AG20443 (cell line): Measurements from ENCODE around the gene RBP7.
"Not testable (repeated sequence)": the region's sequence is repeated elsewhere in the genome, so short reads cannot be mapped to it uniquely, and the experiment has no call there.

Experiments used
- DNase-seq: peaks from one replicate; pipeline ENCODE4 v3.0.0; 2012; ENCODE audit warnings: low spot score, mixed read lengths

RBP7 gene

GRCh38 chr1:9996624-9997582 lies at the start of gene RBP7:
RBP7 (plus strand) TSS chr1:9997228; CDS start chr1:9997259, 31 bp downstream.
- peak; percentile 53 for DNase-seq

GRCh38 chr1:9957726-9958125 lies 39.3 kb upstream of the RBP7 start:
- no peak for DNase-seq

GRCh38 chr1:9960011-9960410 lies 37.0 kb upstream of the RBP7 start:
- DNase-seq: no peak

GRCh38 chr1:9960706-9961562 lies 36.1 kb upstream of the RBP7 start:
- DNase-seq: no peak

GRCh38 chr1:9984253-9984652 lies 12.8 kb upstream of the RBP7 start:
- no peak for DNase-seq

GRCh38 chr1:9985001-9985400 lies 12.0 kb upstream of the RBP7 start:
- no peak for DNase-seq

- no peak for DNase-seq
Measured at GRCh38 chr1:9989773-9990172, 7.3 kb upstream of the RBP7 start.

- DNase-seq: no peak
Measured at GRCh38 chr1:9990944-9991343, 6.1 kb upstream of the RBP7 start.

- DNase-seq: no peak
Measured at GRCh38 chr1:9992910-9993309, 4.1 kb upstream of the RBP7 start.

GRCh38 chr1:9993561-9994075 lies 3.4 kb upstream of the RBP7 start:
- no peak for DNase-seq

GRCh38 chr1:10001016-10001665 lies 4.1 kb downstream of the RBP7 start:
- DNase-seq: no peak

- not testable (repeated sequence) for DNase-seq
Measured at GRCh38 chr1:10005248-10005647, 8.2 kb downstream of the RBP7 start.

GRCh38 chr1:10007169-10007568 lies 10.1 kb downstream of the RBP7 start:
- DNase-seq: no peak

GRCh38 chr1:10014016-10014415 lies 17.0 kb downstream of the RBP7 start:
- no peak for DNase-seq

- no peak for DNase-seq
Measured at GRCh38 chr1:10019561-10019960, 22.5 kb downstream of the RBP7 start.

- DNase-seq: no peak
Measured at GRCh38 chr1:10020086-10020485, 23.1 kb downstream of the RBP7 start.

- DNase-seq: peak; percentile 59
Measured at GRCh38 chr1:10020678-10021077, 23.6 kb downstream of the RBP7 start.

GRCh38 chr1:10021992-10022391 lies 25.0 kb downstream of the RBP7 start:
- DNase-seq: not testable (repeated sequence)

GRCh38 chr1:10022656-10023055 lies 25.6 kb downstream of the RBP7 start:
- DNase-seq: no peak

GRCh38 chr1:10025354-10025753 lies 28.3 kb downstream of the RBP7 start:
- DNase-seq: no peak

- DNase-seq: no peak
Measured at GRCh38 chr1:10027027-10027426, 30.0 kb downstream of the RBP7 start.

- DNase-seq: not testable (repeated sequence)
Measured at GRCh38 chr1:10028956-10029500, 32.0 kb downstream of the RBP7 start.
